OCI-LY1 (cell line): ENCODE results near the gene CDH23.

Experiments used
- CTCF ChIP-seq: fragments of 200-600 bp; sonication (generic), shearing (Covaris generic); IDR thresholded peaks from 2 replicates; pipeline ENCODE4 v1.5.1; 2017; ENCODE audit warnings: mild to moderate bottlenecking, antibody characterized with exemption, low read length, moderate library complexity, mixed read lengths
- EZH2 ChIP-seq: fragments of 200-600 bp; sonication (generic), shearing (Covaris generic); IDR thresholded peaks from 2 replicates; pipeline ENCODE4 v1.8.0; 2017; ENCODE audit warnings: borderline replicate concordance, mixed run types, mild to moderate bottlenecking, antibody characterized with exemption, low read length, moderate library complexity, mixed read lengths

GRCh38 chr10:71656220-71656619 lies 259.5 kb downstream of the CDH23 start:
- TF ChIP-seq CTCF (no peak), EZH2 (no peak)
